ENCODE measurements around the gene GABRA4. TPM values are rescaled to one million over a fixed set of nuclear protein-coding genes. Genes with fewer than 3 reads are reported as not detected.

GABRA4 gene
- total RNA-seq, 1 experiment from 2014 or later, result not detected

DNA sequence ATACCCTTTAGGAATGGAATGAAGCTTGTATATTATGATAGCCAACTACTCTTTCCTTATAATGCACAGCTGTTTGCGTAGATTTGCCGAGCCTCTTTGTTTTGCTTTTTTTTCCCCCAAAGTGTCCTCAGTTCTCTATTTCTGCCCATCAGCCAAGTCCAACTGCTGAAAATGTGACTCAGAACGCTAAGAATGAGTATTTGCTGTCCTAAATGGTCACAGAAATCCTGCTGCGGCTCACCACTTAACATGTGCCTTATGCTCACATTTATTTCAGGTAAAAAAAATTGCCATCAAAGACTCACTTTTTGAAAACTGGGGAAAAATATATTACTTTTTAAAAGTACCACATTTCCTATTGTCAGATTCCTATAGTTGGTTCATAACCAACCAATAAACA lies 36.9 kb downstream of the GABRA4 start:
- H3K4me3 Mint-ChIP-seq (ENCODE audit: unreplicated experiment), result no peak overlapping the region
- intact Hi-C loops (cut with micrococcal nuclease), result no loop called here
- DNase-seq (ENCODE audit: unreplicated experiment), result no peak
- H3K4me1 Mint-ChIP-seq (ENCODE audit: insufficient read depth, unreplicated experiment), result no peaks in the 10 kb centered on the region
- no TSS peak for BruUV-seq (replicated peaks)
- CTCF ChIA-PET, result no interaction called here
- peaks cover 93% of the 10 kb centered on the region for H3K27me3 Mint-ChIP-seq (ENCODE audit: insufficient read depth, unreplicated experiment)
- POLR2A ChIA-PET, result no interaction called here
- no peaks in the 10 kb centered on the region for H3K36me3 Mint-ChIP-seq (ENCODE audit: insufficient read depth, unreplicated experiment)
- TF ChIP-seq CTCF (IDR thresholded peaks at IDR 0.05; ENCODE audit: unreplicated experiment), result no peak
- H3K9me3 Mint-ChIP-seq (ENCODE audit: unreplicated experiment), result no peaks in the 10 kb centered on the region
- no peak overlapping the region for H3K27ac Mint-ChIP-seq (ENCODE audit: low read depth, unreplicated experiment)

GRCh38 chr4:46955601-46956000 lies 37.8 kb downstream of the GABRA4 start:
- Mint-ChIP-seq H3K27me3 (ENCODE audit: insufficient read depth, unreplicated experiment) (peaks cover 93% of the 10 kb centered on the region), H3K36me3 (ENCODE audit: insufficient read depth, unreplicated experiment) (no peaks in the 10 kb centered on the region), H3K9me3 (ENCODE audit: unreplicated experiment) (no peaks in the 10 kb centered on the region), H3K4me3 (ENCODE audit: unreplicated experiment) (no peak overlapping the region), H3K27ac (ENCODE audit: low read depth, unreplicated experiment) (no peak overlapping the region), H3K4me1 (ENCODE audit: insufficient read depth, unreplicated experiment) (no peaks in the 10 kb centered on the region)
- ChIA-PET CTCF (no interaction called here), POLR2A (no interaction called here)
- TF ChIP-seq CTCF (IDR thresholded peaks at IDR 0.05; ENCODE audit: unreplicated experiment), result no peak
- BruUV-seq (replicated peaks), result no TSS peak
- intact Hi-C loops (cut with micrococcal nuclease), result no loop called here
- no peak for DNase-seq (ENCODE audit: unreplicated experiment)

DNA sequence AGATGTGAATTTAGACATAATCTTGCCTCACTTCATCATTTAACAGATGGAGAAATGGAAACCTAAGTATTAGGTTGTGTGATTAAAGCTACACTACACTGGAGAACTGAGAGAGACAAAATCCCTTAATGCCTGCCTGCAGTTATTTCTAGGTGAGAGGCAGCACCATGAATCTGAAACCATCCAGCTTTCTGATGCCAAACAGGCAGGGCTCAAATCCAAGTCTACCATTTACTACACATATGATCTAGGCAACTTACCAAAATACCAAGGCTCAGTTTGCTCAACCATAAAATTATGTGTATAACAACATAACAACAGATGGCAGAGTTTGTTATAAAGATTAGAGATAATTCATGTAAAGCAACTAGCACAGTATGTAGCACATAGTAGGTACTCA lies 38.7 kb downstream of the GABRA4 start:
- POLR2A ChIA-PET, result no interaction called here
- Mint-ChIP-seq H3K27me3 (ENCODE audit: insufficient read depth, unreplicated experiment) (peaks cover 98% of the 10 kb centered on the region), H3K36me3 (ENCODE audit: insufficient read depth, unreplicated experiment) (no peaks in the 10 kb centered on the region), H3K4me1 (ENCODE audit: insufficient read depth, unreplicated experiment) (no peaks in the 10 kb centered on the region), H3K27ac (ENCODE audit: low read depth, unreplicated experiment) (no peak overlapping the region), H3K4me3 (ENCODE audit: unreplicated experiment) (no peak overlapping the region), H3K9me3 (ENCODE audit: unreplicated experiment) (no peaks in the 10 kb centered on the region)
- CTCF ChIA-PET, result interaction anchor here (0.7 kb wide), 1 partner anchor 41 kb away, joined by 4 read pairs; no protein-coding TSS in a partner anchor
- no peak for DNase-seq (ENCODE audit: unreplicated experiment)
- TF ChIP-seq CTCF (IDR thresholded peaks at IDR 0.05; ENCODE audit: unreplicated experiment), result no peak
- BruUV-seq (replicated peaks), result no TSS peak
- intact Hi-C loops (cut with micrococcal nuclease), result no loop called here

GRCh38 chr4:46953564-46953963 lies 39.8 kb downstream of the GABRA4 start:
- intact Hi-C loops (cut with micrococcal nuclease), result no loop called here
- Mint-ChIP-seq H3K9me3 (ENCODE audit: unreplicated experiment) (no peaks in the 10 kb centered on the region), H3K27me3 (ENCODE audit: insufficient read depth, unreplicated experiment) (peaks cover 99% of the 10 kb centered on the region), H3K27ac (ENCODE audit: low read depth, unreplicated experiment) (no peak overlapping the region), H3K36me3 (ENCODE audit: insufficient read depth, unreplicated experiment) (no peaks in the 10 kb centered on the region), H3K4me1 (ENCODE audit: insufficient read depth, unreplicated experiment) (no peaks in the 10 kb centered on the region), H3K4me3 (ENCODE audit: unreplicated experiment) (no peak overlapping the region)
- CTCF ChIA-PET, result interaction anchor here (0.7 to 1.4 kb wide), 2 partner anchors 20 to 169 kb away, joined by 3 read pairs; no protein-coding TSS in a partner anchor
- DNase-seq (ENCODE audit: unreplicated experiment), result no peak
- BruUV-seq (replicated peaks), result no TSS peak
- POLR2A ChIA-PET, result no interaction called here
- no peak for TF ChIP-seq CTCF (IDR thresholded peaks at IDR 0.05; ENCODE audit: unreplicated experiment)

Data from MCF 10A (cell line).